SK-N-SH (cell line): ENCODE measurements around the gene AKT3. TPM values are rescaled to one million over a fixed set of nuclear protein-coding genes. Genes with fewer than 3 reads are reported as not detected.

ENCODE experiments used
- CTCF ChIA-PET: fragments of 300-600, 350-600 bp; formaldehyde crosslinking; extraction: SDS; loops from one replicate; lab custom pipeline; 2021; lab: Yijun Ruan, JAX
- POLR2A ChIA-PET: fragments of 350-600 bp; sonication (Branson Sonifier 250); formaldehyde crosslinking; extraction: SDS; loops from one replicate; lab custom pipeline; 2020; ENCODE audit warnings: antibody characterized with exemption, inconsistent platforms; lab: Yijun Ruan, JAX
- DNase-seq: peaks from one replicate; pipeline ENCODE4 v3.0.0; 2012
- H2AFZ ChIP-seq: fragments of 200-600 bp; sonication (generic); 2 replicates; pipeline ENCODE4 v1.8.1; 2016; ENCODE audit warnings: antibody characterized with exemption, mild to moderate bottlenecking, low read depth
- H3F3A ChIP-seq: fragments of 200-600 bp; sonication (generic); replicated peaks from 2 replicates; pipeline ENCODE3; 2016; ENCODE audit warnings: antibody characterized with exemption, mild to moderate bottlenecking; ENCODE audit not compliant: insufficient read depth
- H3K27ac ChIP-seq, 2 experiments: fragments of 200-500 bp in 1 of 2; fragments of 200-600 bp in 1 of 2; sonication (Bioruptor generic) in 1 of 2; sonication (generic), shearing (Covaris generic) in 1 of 2; 2 replicates each; pipeline versions ENCODE4 v1.5.1 to v1.6.1; 2014 to 2016; ENCODE audit warnings: low read depth in 2 of 2, inconsistent platforms in 1 of 2, low read length in 1 of 2, mild to moderate bottlenecking in 1 of 2, mixed read lengths in 1 of 2
- H3K27me3 ChIP-seq: fragments of 200-600 bp; sonication (generic), shearing (Covaris generic); 2 replicates; pipeline ENCODE4 v1.6.1; 2016; ENCODE audit warnings: mixed run types; ENCODE audit not compliant: insufficient read depth
- H3K36me3 ChIP-seq, 2 experiments: fragments of 200-500 bp in 1 of 2; fragments of 200-600 bp in 1 of 2; sonication (Bioruptor generic) in 1 of 2; sonication (generic) in 1 of 2; replicated peaks in 1 of 2; 2 replicates each; pipeline versions ENCODE3 to v1.5.1; 2014 to 2016; ENCODE audit warnings: low read length in 1 of 2, mild to moderate bottlenecking in 1 of 2; ENCODE audit not compliant: insufficient read depth in 2 of 2, control insufficient read depth in 1 of 2
- H3K4me1 ChIP-seq, 2 experiments: fragments of 200-500 bp in 1 of 2; fragments of 200-600 bp in 1 of 2; sonication (Bioruptor generic) in 1 of 2; sonication (generic), shearing (Covaris generic) in 1 of 2; 2 replicates each; pipeline versions ENCODE4 v1.5.1 to v1.6.1; 2014 to 2016; ENCODE audit warnings: low read depth in 1 of 2, low read length in 1 of 2, mixed run types in 1 of 2; ENCODE audit not compliant: insufficient read depth in 2 of 2, control insufficient read depth in 1 of 2
- H3K4me2 ChIP-seq: fragments of 200-600 bp; sonication (generic), shearing (Covaris generic); 2 replicates; pipeline ENCODE4 v1.6.1; 2017; ENCODE audit warnings: mixed run types
- H3K4me3 ChIP-seq, 2 experiments: fragments of 200-500 bp in 1 of 2; fragments of 200-600 bp in 1 of 2; sonication (Bioruptor generic) in 1 of 2; sonication (generic), shearing (Covaris generic) in 1 of 2; 2 replicates each; pipeline versions ENCODE4 v1.5.1 to v1.8.1; 2014 to 2016; ENCODE audit warnings: low read depth in 2 of 2, inconsistent platforms in 1 of 2, low read length in 1 of 2, mild to moderate bottlenecking in 1 of 2, mixed read lengths in 1 of 2, moderate library complexity in 1 of 2
- H3K79me2 ChIP-seq: fragments of 200-600 bp; sonication (generic); 2 replicates; pipeline ENCODE4 v1.8.1; 2017; ENCODE audit warnings: mild to moderate bottlenecking; ENCODE audit not compliant: insufficient read depth
- H3K9ac ChIP-seq: fragments of 200-600 bp; sonication (generic); 2 replicates; pipeline ENCODE4 v1.6.1; 2017; ENCODE audit warnings: mixed run types
- H3K9me2 ChIP-seq: fragments of 200-600 bp; sonication (generic); 2 replicates; pipeline ENCODE4 v1.6.1; 2017; ENCODE audit warnings: mixed run types
- H3K9me3 ChIP-seq: fragments of 200-600 bp; sonication (generic); 2 replicates; pipeline ENCODE4 v1.6.1; 2017; ENCODE audit warnings: mixed run types, mild to moderate bottlenecking, moderate library complexity
- H4K20me1 ChIP-seq: fragments of 200-600 bp; sonication (generic); 2 replicates; pipeline ENCODE4 v1.6.1; 2017; ENCODE audit warnings: mild to moderate bottlenecking, mixed run types; ENCODE audit not compliant: insufficient read depth
- CHD2 ChIP-seq: fragments of 150-350 bp; IDR thresholded peaks from 2 replicates; pipeline ENCODE4 v1.6.1; 2018; ENCODE audit warnings: low read length; ENCODE audit not compliant: partially characterized antibody
- ELF1 ChIP-seq: IDR thresholded peaks from 2 replicates; pipeline ENCODE4 v1.4.0; 2012
- JUND ChIP-seq: IDR thresholded peaks from 2 replicates; pipeline ENCODE4 v1.4.0; 2012
- RFX5 ChIP-seq: IDR thresholded peaks from 2 replicates; pipeline ENCODE4 v1.6.1; 2012; ENCODE audit warnings: mild to moderate bottlenecking, improper control_type of control experiment, low read length
- TCF12 ChIP-seq: IDR thresholded peaks from 2 replicates; pipeline ENCODE4 v1.4.0; 2012
- YY1 ChIP-seq: IDR thresholded peaks from 2 replicates; pipeline ENCODE4 v1.4.0; 2012; ENCODE audit warnings: low read depth, mild to moderate bottlenecking
- WGBS: methylation state at CpG from one replicate; pipeline ENCODE4 v1.1.6; 2017; ENCODE audit warnings: low lambda C conversion rate; 5-methylcytosine and 5-hydroxymethylcytosine counted together
- polyA plus RNA-seq, 3 experiments: library from polyadenylated mRNA; depleted of rRNA; stranded (reverse); fragments of >200 nt; gene quantifications; 2 replicates each; pipeline ENCODE4 v1.2.3, GENCODE V29; 2012
- TF ChIP-seq, protein P1 (sequence below): fragments of 200-600 bp; sonication (generic); IDR thresholded peaks from 2 replicates; pipeline ENCODE4 v1.6.1; 2017; ENCODE audit warnings: antibody characterized with exemption, mild to moderate bottlenecking, moderate library complexity
- TF ChIP-seq, protein P2 (sequence below): fragments of 150-350 bp; IDR thresholded peaks from 2 replicates; pipeline ENCODE4 v1.6.1; 2016; ENCODE audit warnings: mild to moderate bottlenecking, low read depth, low read length

Gene AKT3
- polyA plus RNA-seq, 1 of the 3 experiments (the other 2 are of a cell fraction): 12.7 TPM

DNA sequence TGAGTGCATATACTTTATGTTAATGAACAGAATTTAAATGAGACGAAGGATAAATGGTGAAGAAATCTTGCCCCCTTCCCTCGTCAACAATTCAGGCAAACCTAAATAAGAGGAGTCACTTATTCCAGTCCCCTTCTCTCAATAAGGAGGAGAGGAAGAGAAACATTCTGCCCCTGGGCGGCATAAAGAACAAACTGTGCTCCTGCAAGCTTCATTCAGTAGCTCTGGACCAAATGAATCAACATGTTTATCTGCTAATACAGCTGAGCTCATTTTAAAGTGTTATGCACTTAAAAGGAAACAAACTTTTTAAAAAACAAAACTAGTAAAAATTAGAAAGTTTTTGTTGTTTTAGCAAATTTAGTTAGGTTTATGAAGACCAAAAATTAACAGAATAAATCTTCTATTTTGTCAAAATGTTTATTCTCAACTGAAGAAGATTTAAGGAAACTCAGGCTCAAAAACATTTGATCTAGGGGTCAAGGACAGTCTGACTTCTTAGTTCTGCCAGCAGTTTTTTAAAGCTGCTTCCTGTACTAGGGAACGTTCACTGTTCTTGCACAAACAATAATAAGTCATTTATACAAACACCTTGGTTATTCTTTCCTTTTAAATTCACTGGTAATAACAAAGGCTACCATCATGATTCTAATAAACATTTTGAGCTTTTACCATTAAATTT is 58.3 kb downstream of the AKT3 start:
- Histone ChIP-seq H3K4me1 (no peaks in the 10 kb centered on the region; a peak in 1 of 4 replicates), H3K27me3 (no peaks in the 10 kb centered on the region), H3K9ac (no peak overlapping the region), H3F3A (no peaks in the 10 kb centered on the region), H3K9me3 (no peaks in the 10 kb centered on the region), H3K27ac (no peak overlapping the region), H4K20me1 (peaks cover 17% of the 10 kb centered on the region; the same call in 1 of the 2 replicates), H3K9me2 (no peaks in the 10 kb centered on the region), H2AFZ (no peak overlapping the region), H3K4me2 (no peak overlapping the region), H3K4me3 (no peak overlapping the region)
- ChIA-PET CTCF (interaction anchor here (0.8 to 1.6 kb wide), 2 partner anchors 12 to 43 kb away, joined by 3 to 4 read pairs; no protein-coding TSS in a partner anchor), POLR2A (no interaction called here)
- DNase-seq: no peak
- WGBS: 89% methylated on average over 4 of the region's 4 CpGs
- no peak for TF ChIP-seq RFX5
- no peak for TF ChIP-seq ELF1
- TF ChIP-seq, protein P1, sequence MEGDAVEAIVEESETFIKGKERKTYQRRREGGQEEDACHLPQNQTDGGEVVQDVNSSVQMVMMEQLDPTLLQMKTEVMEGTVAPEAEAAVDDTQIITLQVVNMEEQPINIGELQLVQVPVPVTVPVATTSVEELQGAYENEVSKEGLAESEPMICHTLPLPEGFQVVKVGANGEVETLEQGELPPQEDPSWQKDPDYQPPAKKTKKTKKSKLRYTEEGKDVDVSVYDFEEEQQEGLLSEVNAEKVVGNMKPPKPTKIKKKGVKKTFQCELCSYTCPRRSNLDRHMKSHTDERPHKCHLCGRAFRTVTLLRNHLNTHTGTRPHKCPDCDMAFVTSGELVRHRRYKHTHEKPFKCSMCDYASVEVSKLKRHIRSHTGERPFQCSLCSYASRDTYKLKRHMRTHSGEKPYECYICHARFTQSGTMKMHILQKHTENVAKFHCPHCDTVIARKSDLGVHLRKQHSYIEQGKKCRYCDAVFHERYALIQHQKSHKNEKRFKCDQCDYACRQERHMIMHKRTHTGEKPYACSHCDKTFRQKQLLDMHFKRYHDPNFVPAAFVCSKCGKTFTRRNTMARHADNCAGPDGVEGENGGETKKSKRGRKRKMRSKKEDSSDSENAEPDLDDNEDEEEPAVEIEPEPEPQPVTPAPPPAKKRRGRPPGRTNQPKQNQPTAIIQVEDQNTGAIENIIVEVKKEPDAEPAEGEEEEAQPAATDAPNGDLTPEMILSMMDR: no peak
- TF ChIP-seq, protein P2, sequence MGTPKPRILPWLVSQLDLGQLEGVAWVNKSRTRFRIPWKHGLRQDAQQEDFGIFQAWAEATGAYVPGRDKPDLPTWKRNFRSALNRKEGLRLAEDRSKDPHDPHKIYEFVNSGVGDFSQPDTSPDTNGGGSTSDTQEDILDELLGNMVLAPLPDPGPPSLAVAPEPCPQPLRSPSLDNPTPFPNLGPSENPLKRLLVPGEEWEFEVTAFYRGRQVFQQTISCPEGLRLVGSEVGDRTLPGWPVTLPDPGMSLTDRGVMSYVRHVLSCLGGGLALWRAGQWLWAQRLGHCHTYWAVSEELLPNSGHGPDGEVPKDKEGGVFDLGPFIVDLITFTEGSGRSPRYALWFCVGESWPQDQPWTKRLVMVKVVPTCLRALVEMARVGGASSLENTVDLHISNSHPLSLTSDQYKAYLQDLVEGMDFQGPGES: no peak
- TF ChIP-seq, all 33 proteins: peak for 0
- H3K79me2 ChIP-seq: peaks cover 94% of the 10 kb centered on the region
- H3K36me3 ChIP-seq: peaks cover under 1 to 17% of the 10 kb centered on the region in 2 experiments

DNA sequence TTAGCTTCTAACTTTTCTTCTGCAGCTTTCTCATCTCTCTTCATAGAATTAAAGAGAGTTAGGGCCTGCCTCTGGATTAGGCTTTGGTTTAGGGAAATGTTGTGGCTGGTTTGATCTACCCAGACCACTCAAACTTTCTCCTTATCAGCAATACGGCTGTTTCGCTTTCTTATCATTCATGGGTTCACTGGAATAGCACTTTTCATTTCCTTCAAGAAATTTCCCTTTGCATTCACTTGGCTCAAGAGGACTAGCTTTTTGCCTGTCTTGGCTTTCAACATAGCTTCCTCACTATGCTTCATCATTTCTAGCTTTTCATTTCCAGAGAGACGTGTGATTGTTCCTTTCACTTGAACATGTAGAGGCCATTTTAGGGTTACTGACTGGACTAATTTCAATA is 59.6 kb downstream of the AKT3 start:
- POLR2A ChIA-PET: no interaction called here
- no peak overlapping the region for H2AFZ ChIP-seq
- WGBS: 94% methylated on average over 3 of the region's 3 CpGs
- H3F3A ChIP-seq: no peaks in the 10 kb centered on the region
- no peak overlapping the region for H3K4me2 ChIP-seq
- no peak for DNase-seq
- H3K9me2 ChIP-seq: no peaks in the 10 kb centered on the region
- TF ChIP-seq CHD2 (no peak), JUND (no peak), TCF12 (no peak), YY1 (no peak)
- TF ChIP-seq, protein P1: no peak
- TF ChIP-seq, all 33 proteins: peak for 0
- Histone ChIP-seq H4K20me1 (peaks cover 17% of the 10 kb centered on the region; the same call in 1 of the 2 replicates), H3K27me3 (no peaks in the 10 kb centered on the region), H3K9ac (no peak overlapping the region), H3K27ac (no peak overlapping the region), H3K79me2 (peaks cover 93% of the 10 kb centered on the region), H3K4me3 (no peak overlapping the region), H3K36me3 (peaks cover 5 to 12% of the 10 kb centered on the region in 2 experiments), H3K9me3 (no peaks in the 10 kb centered on the region), H3K4me1 (peaks cover 0 to 5% of the 10 kb centered on the region in 2 experiments; a peak in 2 of 4 replicates)
- CTCF ChIA-PET: interaction anchor here (0.5 to 0.6 kb wide), 2 partner anchors 8 to 1040 kb away, joined by 3 read pairs; no protein-coding TSS in a partner anchor
